Body of pancreas (tissue), 4 donors: ENCODE data around the gene ERVW-1.

ENCODE experiments used
- POLR2A ChIP-seq, 3 donors: fragments of 450-650 bp; IDR thresholded peaks; one replicate each; pipeline ENCODE4 v1.6.1; 2016; ENCODE audit warnings: antibody characterized with exemption in 3 of 3, mild to moderate bottlenecking in 2 of 3
- TF ChIP-seq, protein P1 (sequence below), 7 experiments: fragments of 450-650 bp in 4 of 7; fragments of 200-600 bp in 3 of 7; sonication (generic) in 3 of 7; IDR thresholded peaks; one replicate each; pipeline ENCODE4 v1.5.1; 2016 to 2019; ENCODE audit warnings: antibody characterized with exemption in 7 of 7

DNA sequence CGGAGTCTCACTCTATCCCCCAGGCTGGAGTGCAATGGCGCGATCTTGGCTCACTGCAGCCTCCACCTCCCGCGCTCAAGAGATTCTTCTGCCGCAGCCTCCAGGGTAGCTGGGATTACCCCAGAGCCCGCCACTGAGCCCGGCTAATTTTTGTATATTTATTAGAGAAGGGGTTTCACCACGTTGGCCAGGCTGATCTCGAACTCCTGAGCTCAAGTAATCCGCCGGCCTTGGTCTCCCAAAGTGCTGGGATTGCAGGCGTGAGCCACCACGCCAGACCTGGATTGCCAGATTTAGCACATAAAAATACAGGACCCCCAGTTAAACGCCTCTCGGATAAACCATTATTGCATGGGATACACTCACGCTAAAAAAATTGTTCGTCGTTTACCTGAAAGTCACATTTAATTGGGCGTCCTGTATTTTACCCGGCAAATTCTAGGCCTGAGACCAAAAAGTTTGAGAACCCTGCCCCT lies 30.8 kb downstream of the ERVW-1 start:
- TF ChIP-seq, protein P1, sequence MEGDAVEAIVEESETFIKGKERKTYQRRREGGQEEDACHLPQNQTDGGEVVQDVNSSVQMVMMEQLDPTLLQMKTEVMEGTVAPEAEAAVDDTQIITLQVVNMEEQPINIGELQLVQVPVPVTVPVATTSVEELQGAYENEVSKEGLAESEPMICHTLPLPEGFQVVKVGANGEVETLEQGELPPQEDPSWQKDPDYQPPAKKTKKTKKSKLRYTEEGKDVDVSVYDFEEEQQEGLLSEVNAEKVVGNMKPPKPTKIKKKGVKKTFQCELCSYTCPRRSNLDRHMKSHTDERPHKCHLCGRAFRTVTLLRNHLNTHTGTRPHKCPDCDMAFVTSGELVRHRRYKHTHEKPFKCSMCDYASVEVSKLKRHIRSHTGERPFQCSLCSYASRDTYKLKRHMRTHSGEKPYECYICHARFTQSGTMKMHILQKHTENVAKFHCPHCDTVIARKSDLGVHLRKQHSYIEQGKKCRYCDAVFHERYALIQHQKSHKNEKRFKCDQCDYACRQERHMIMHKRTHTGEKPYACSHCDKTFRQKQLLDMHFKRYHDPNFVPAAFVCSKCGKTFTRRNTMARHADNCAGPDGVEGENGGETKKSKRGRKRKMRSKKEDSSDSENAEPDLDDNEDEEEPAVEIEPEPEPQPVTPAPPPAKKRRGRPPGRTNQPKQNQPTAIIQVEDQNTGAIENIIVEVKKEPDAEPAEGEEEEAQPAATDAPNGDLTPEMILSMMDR (IDR thresholded peaks at IDR 0.05) = peak in 1 of 7 experiments; percentile 93
- no peak for TF ChIP-seq POLR2A (IDR thresholded peaks at IDR 0.05)
